Breast epithelium (tissue), 3 donors: ENCODE results near the gene CSF2.

Experiments used
- POLR2A ChIP-seq: fragments of 450-650 bp; IDR thresholded peaks from one replicate; pipeline ENCODE4 v1.6.1; 2016; ENCODE audit warnings: antibody characterized with exemption, mild to moderate bottlenecking, moderate library complexity
- POLR2AphosphoS5 ChIP-seq, 3 donors: sonication (generic); formaldehyde crosslinking; IDR thresholded peaks; one replicate each; pipeline ENCODE4 v1.6.1; 2017; ENCODE audit warnings: antibody characterized with exemption in 3 of 3
- TF ChIP-seq, protein P1 (sequence below), 3 donors: fragments of 450-650 bp; IDR thresholded peaks; one replicate each; pipeline ENCODE4 v1.5.1; 2016 to 2017; ENCODE audit warnings: antibody characterized with exemption in 3 of 3, mild to moderate bottlenecking in 3 of 3, moderate library complexity in 3 of 3

GRCh38 chr5:132112111-132112510 lies 38.5 kb downstream of the CSF2 start:
- TF ChIP-seq POLR2A (no peak), POLR2AphosphoS5 (IDR thresholded peaks at IDR 0.05) (no peak)
- TF ChIP-seq, protein P1, sequence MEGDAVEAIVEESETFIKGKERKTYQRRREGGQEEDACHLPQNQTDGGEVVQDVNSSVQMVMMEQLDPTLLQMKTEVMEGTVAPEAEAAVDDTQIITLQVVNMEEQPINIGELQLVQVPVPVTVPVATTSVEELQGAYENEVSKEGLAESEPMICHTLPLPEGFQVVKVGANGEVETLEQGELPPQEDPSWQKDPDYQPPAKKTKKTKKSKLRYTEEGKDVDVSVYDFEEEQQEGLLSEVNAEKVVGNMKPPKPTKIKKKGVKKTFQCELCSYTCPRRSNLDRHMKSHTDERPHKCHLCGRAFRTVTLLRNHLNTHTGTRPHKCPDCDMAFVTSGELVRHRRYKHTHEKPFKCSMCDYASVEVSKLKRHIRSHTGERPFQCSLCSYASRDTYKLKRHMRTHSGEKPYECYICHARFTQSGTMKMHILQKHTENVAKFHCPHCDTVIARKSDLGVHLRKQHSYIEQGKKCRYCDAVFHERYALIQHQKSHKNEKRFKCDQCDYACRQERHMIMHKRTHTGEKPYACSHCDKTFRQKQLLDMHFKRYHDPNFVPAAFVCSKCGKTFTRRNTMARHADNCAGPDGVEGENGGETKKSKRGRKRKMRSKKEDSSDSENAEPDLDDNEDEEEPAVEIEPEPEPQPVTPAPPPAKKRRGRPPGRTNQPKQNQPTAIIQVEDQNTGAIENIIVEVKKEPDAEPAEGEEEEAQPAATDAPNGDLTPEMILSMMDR (IDR thresholded peaks at IDR 0.05) = no peak
